Thyroid gland (tissue), 4 donors: ENCODE data around the gene KRT85. TPM values are rescaled to one million over a fixed set of nuclear protein-coding genes. Genes with fewer than 3 reads are reported as not detected.

Source experiments
- DNase-seq, 2 donors: peaks; one replicate each; pipeline ENCODE4 v3.0.0-alpha.2; 2019
- H3K27ac ChIP-seq, 3 donors: fragments of 200-600 bp; sonication (generic); 1 replicate in 2 of 3; 2 replicates in 1 of 3; pipeline ENCODE4 v1.5.1; 2016 to 2019; ENCODE audit warnings: mild to moderate bottlenecking in 1 of 3, moderate library complexity in 1 of 3
- H3K27me3 ChIP-seq: fragments of 200-600 bp; sonication (generic); one replicate; pipeline ENCODE4 v1.5.1; 2019
- H3K36me3 ChIP-seq, 2 donors: fragments of 200-600 bp; sonication (generic); one replicate each; pipeline ENCODE4 v1.5.1; 2016 to 2019
- H3K4me1 ChIP-seq, 2 donors: fragments of 200-600 bp; sonication (generic); one replicate each; pipeline ENCODE4 v1.5.1; 2017 to 2019
- H3K4me3 ChIP-seq, 3 donors: fragments of 200-600 bp; sonication (generic); replicated peaks in 1 of 3; 1 replicate in 2 of 3; 2 replicates in 1 of 3; pipeline ENCODE4 v1.5.1; 2016; ENCODE audit warnings: mild to moderate bottlenecking in 1 of 3
- H3K9me3 ChIP-seq: fragments of 200-600 bp; sonication (generic); one replicate; pipeline ENCODE4 v1.5.1; 2017
- CTCF ChIP-seq, 6 experiments: fragments of 200-600 bp in 3 of 6; fragments of 450-650 bp in 3 of 6; sonication (generic) in 3 of 6; IDR thresholded peaks; one replicate each; pipeline ENCODE4 v1.5.1; 2016 to 2019; ENCODE audit warnings: antibody characterized with exemption in 6 of 6, mild to moderate bottlenecking in 2 of 6, inconsistent platforms in 1 of 6, moderate library complexity in 1 of 6
- POLR2A ChIP-seq, 2 donors: fragments of 450-650 bp; IDR thresholded peaks; one replicate each; pipeline ENCODE4 v1.6.1; 2017; ENCODE audit warnings: antibody characterized with exemption in 2 of 2, mild to moderate bottlenecking in 2 of 2, moderate library complexity in 1 of 2
- WGBS, 2 donors: methylation state at CpG; one replicate each; pipeline ENCODE4 v1.1.5; 2017; 5-methylcytosine and 5-hydroxymethylcytosine counted together
- intact Hi-C: fragments of 100-400 bp; cut with DNase I; formaldehyde crosslinking; loops from one replicate; pipeline ENCODE4 v1.15.1; 2023
- total RNA-seq, 4 donors: library from RNA; depleted of rRNA; stranded (reverse); fragments of >200 nt; gene quantifications; one replicate each; pipeline ENCODE4 v1.2.3, GENCODE V29; 2016

The KRT85 gene
- total RNA-seq, 4 donors from 2014 or later, result not detected

- WGBS, 2 donors, result 83 to 90% methylated on average over 5 to 6 of the region's 6 CpGs
- H3K27ac ChIP-seq, result no peak overlapping the region
- H3K4me3 ChIP-seq, result no peak overlapping the region
- peaks cover 17 to 26% of the 10 kb centered on the region in 2 donors for H3K4me1 ChIP-seq
- intact Hi-C loops, result loop anchor here (10.0 kb wide), 1 partner anchor 135 kb away; no protein-coding TSS in a partner anchor
- TF ChIP-seq CTCF (IDR thresholded peaks at IDR 0.05) (no peak), POLR2A (IDR thresholded peaks at IDR 0.05) (no peak)
- H3K36me3 ChIP-seq, result no peaks in the 10 kb centered on the region
- H3K9me3 ChIP-seq, result no peaks in the 10 kb centered on the region
- DNase-seq, result no peak
- no peaks in the 10 kb centered on the region for H3K27me3 ChIP-seq
Observed at GRCh38 chr12:52369809-52370208, 2.5 kb upstream of the KRT85 start.

GRCh38 chr12:52369211-52369610 is 1.9 kb upstream of the KRT85 start:
- Histone ChIP-seq H3K9me3 (no peaks in the 10 kb centered on the region), H3K27ac (no peak overlapping the region), H3K36me3 (no peaks in the 10 kb centered on the region), H3K4me1 (peaks cover 17 to 29% of the 10 kb centered on the region in 2 donors), H3K4me3 (no peak overlapping the region), H3K27me3 (no peaks in the 10 kb centered on the region)
- WGBS, 2 donors, result 64 to 71% methylated on average over 3 of the region's 3 CpGs
- DNase-seq, result no peak
- TF ChIP-seq POLR2A (IDR thresholded peaks at IDR 0.05), result no peak
- no peak for TF ChIP-seq CTCF (IDR thresholded peaks at IDR 0.05)
- intact Hi-C loops, result no loop called here

- WGBS, 2 donors, result 74 to 76% methylated on average over 3 of the region's 3 CpGs
- H3K27me3 ChIP-seq, result no peaks in the 10 kb centered on the region
- intact Hi-C loops, result no loop called here
Observed at GRCh38 chr12:52368508-52368907, 1.2 kb upstream of the KRT85 start.

GRCh38 chr12:52367876-52368275 is 595 bp upstream of the KRT85 start:
- TF ChIP-seq CTCF (IDR thresholded peaks at IDR 0.05) (no peak), POLR2A (IDR thresholded peaks at IDR 0.05) (no peak)
- DNase-seq, result peak; percentile 52 to 66

More at GRCh38 chr12:52368508-52368907, 1.2 kb upstream of the KRT85 start:
- Histone ChIP-seq H3K9me3 (no peaks in the 10 kb centered on the region), H3K4me1 (peaks cover 17 to 29% of the 10 kb centered on the region in 2 donors), H3K36me3 (no peaks in the 10 kb centered on the region), H3K27ac (no peak overlapping the region), H3K4me3 (no peak overlapping the region)
- TF ChIP-seq CTCF (IDR thresholded peaks at IDR 0.05) (no peak), POLR2A (IDR thresholded peaks at IDR 0.05) (no peak)
- DNase-seq, result no peak

GRCh38 chr12:52364901-52365489 is 2.3 kb downstream of the KRT85 start:
- 60 to 70% methylated on average over 13 to 14 of the region's 14 CpGs for WGBS, 2 donors
- Histone ChIP-seq H3K27me3 (no peaks in the 10 kb centered on the region), H3K36me3 (no peaks in the 10 kb centered on the region), H3K27ac (peak overlapping the region in 1 of 3 donors; percentile 32), H3K4me3 (no peak overlapping the region), H3K4me1 (peaks cover 0 to 18% of the 10 kb centered on the region in 2 donors), H3K9me3 (no peaks in the 10 kb centered on the region)
- DNase-seq, result peak; percentile 52 to 54
- TF ChIP-seq POLR2A (IDR thresholded peaks at IDR 0.05), result no peak
- no peak for TF ChIP-seq CTCF (IDR thresholded peaks at IDR 0.05)
- intact Hi-C loops, result no loop called here

More at GRCh38 chr12:52367876-52368275, 595 bp upstream of the KRT85 start:
- WGBS, 2 donors, result 87 to 89% methylated on average over 6 of the region's 6 CpGs
- Histone ChIP-seq H3K27me3 (no peaks in the 10 kb centered on the region), H3K9me3 (no peaks in the 10 kb centered on the region), H3K36me3 (no peaks in the 10 kb centered on the region), H3K27ac (no peak overlapping the region), H3K4me3 (no peak overlapping the region), H3K4me1 (peaks cover 17 to 29% of the 10 kb centered on the region in 2 donors)
- intact Hi-C loops, result no loop called here
